AG09309 (cell line): Measurements from ENCODE around the gene RPL36.
A peak's percentile ranks its signal among the peaks of the same experiment; 100 is the strongest.

Experiments
- DNase-seq: peaks from one replicate; pipeline ENCODE4 v3.0.0-alpha.2; 2010; ENCODE audit warnings: low read depth
- H3K4me3 ChIP-seq: 2 replicates; pipeline ENCODE4 v1.5.1; 2011; ENCODE audit warnings: mild to moderate bottlenecking, low read depth, low read length, moderate library complexity; ENCODE audit not compliant: control insufficient read depth
- CTCF ChIP-seq: IDR thresholded peaks from 2 replicates; pipeline ENCODE4 v1.5.1; 2011; ENCODE audit warnings: mild to moderate bottlenecking, low read depth, low read length, inconsistent platforms; ENCODE audit not compliant: insufficient read depth, control insufficient read depth; ENCODE audit errors: missing control alignments

RPL36 gene

DNA sequence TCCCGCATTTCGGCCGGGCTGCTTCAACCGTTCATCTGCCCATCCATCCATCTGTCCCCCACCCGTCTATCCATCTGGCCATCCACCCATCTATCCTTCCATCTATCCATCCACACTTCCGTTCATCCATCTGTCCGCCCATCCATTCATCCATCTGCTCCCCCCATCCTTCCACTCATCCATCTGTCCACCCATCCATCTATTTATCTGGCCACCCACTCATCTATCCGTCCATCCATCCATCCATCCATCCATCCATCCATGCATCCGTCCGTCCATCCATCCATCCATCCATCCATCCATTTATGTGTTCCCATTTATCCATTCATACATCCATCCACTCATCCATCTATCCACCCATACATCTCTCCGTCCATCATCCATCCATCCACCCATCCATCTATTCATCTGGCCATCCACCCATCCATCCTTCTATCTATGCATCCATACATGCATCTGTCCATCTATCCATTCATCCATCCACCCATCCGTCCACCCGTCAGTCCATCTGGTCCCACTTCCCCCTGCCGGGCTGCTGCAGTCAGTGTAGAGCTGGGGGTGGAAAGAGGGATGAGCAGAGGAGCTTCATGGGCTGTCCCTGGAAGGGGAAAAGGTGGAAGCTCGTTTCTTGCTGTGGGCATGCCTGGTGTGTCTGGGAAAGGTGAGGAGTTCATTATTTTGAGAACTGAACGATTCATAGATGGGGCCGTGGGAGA is 8.5 kb upstream of the RPL36 start:
- no peak for TF ChIP-seq CTCF
- no peak for DNase-seq
- H3K4me3 ChIP-seq = peak overlapping the region; percentile 85

GRCh38 chr19:5682107-5682482 is 8.0 kb upstream of the RPL36 start:
- H3K4me3 ChIP-seq = no peak overlapping the region
- TF ChIP-seq CTCF = no peak
- no peak for DNase-seq

DNA sequence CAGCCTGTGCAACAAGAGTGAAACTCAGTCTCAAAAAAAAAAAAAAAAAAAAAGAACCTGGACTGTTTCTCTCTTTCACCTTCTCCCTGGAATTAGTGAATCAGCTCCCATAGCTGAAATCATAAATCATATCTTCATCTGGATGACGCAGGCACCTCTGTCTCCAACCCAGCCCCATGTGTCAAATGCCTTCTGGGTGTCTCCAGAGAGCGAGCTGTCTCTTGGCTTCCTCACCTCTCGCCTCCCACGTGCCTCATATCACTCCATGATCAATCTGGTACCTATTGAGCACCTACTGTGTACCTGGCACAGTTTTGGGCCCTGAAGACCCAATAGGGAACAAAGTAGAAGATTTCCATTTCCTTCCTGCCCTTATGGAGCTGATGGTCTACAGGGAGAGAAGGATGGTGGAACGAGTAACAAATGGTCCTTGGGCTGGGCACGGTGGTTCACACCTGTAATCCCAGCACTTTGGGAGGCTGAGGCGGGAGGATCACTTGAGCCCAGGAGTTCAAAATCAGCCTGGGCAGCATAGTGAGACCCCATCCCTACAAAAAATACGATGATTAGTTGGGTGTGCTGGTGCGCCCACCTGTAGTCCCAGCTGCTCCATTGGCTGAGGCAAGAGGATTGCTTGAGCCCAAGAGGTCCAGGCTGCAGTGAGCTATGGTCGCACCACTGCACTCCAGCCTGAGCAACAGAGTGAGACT is 6.8 kb upstream of the RPL36 start:
- no peak for DNase-seq
- no peak for TF ChIP-seq CTCF

GRCh38 chr19:5684694-5685430 is 5.2 kb upstream of the RPL36 start:
- H3K4me3 ChIP-seq = no peak overlapping the region
- no peak for TF ChIP-seq CTCF
- no peak for DNase-seq

More for the DNA sequence above, 6.8 kb upstream of the RPL36 start:
- no peak overlapping the region for H3K4me3 ChIP-seq

- H3K4me3 ChIP-seq = peak overlapping the region; percentile 39
- TF ChIP-seq CTCF = no peak
- no peak for DNase-seq
Measured at GRCh38 chr19:5686326-5686646, 3.8 kb upstream of the RPL36 start.

- DNase-seq = no peak
Measured at GRCh38 chr19:5686647-5687359, 3.3 kb upstream of the RPL36 start.

More at GRCh38 chr19:5686647-5687359, 3.3 kb upstream of the RPL36 start:
- peak overlapping the region; percentile 39 for H3K4me3 ChIP-seq
- TF ChIP-seq CTCF = peak; percentile 85
